ENCODE data around the gene NCKAP5. TPM values are rescaled to one million over a fixed set of nuclear protein-coding genes. Genes with fewer than 3 reads are reported as not detected.

The NCKAP5 gene
- total and polyA plus RNA-seq, 9 of the 15 experiments (the other 6 are each of a cell fraction or from before 2014, with no cell fraction given): not detected

DNA sequence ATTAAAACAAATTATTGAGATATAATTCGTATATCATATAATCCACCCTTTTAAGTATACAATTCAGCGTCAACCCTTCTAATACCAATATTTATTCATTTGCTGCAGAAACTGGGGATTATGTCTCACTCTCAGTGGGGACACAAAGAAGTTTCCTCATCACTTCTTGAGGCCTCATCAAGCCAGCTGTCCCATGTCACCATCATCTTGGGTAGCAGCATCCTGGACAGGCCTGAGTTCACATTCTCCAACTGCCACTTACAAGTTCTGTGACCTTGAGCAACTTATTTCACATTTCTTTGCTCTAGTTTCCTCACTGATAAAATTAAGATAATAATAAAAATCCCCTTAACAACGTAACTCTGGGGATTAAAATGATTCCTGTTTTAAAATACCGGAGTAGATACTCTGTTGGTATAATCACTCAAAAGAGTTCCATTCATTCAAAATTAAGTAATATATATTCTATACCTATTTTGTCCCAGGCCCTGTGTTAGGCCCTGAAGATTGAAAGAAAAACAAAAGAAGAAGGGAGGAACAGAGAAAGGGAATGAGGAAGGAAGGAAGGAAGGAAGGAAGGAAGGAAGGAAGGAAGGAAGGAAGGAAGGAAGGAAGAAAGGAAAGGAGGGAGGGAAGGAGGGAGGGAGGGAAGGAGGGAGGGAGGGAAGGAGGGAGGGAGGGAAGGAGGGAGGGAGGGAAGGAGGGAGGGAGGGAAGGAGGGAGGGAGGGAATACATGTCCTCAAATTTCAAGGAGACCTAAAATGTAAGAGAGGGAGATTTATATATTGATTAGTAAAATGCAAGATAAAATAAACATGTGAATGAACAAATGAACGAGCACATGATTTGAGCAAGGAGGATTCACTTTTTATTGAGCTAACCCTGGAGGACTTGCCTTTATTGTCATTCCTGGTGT is 42.4 kb downstream of the NCKAP5 start:
- intact Hi-C loops (cut with micrococcal nuclease) (no loop called here), in situ Hi-C loops (cut with MboI) (no loop called here)
- no peaks in the 10 kb centered on the region for H3K4me1 ChIP-seq (replicated peaks in 1 of 2; ENCODE audit: control insufficient read depth in 2 of 2, insufficient read depth in 2 of 2, low read length in 2 of 2)
- 0% methylated on average over 5 of the region's 5 CpGs for WGBS (ENCODE audit: insufficient coverage, low coverage, missing lambda C conversion rate)
- ChIA-PET CTCF (ENCODE audit: low intra/inter-chr PET ratio) (no interaction called here), POLR2A (no interaction called here)
- H2AFZ ChIP-seq (ENCODE audit: low read depth, low read length): no peak overlapping the region
- no peak for FAIRE-seq
- no peaks in the 10 kb centered on the region for H3K79me2 ChIP-seq (ENCODE audit: control insufficient read depth, insufficient read depth, low read length)
- BruUV-seq (replicated peaks): no TSS peak
- no peak overlapping the region for H3K4me2 ChIP-seq (ENCODE audit: insufficient read depth, low read length)
- H3K4me3 ChIP-seq: no peak overlapping the region
- H4K20me1 ChIP-seq (replicated peaks; ENCODE audit: control insufficient read depth, insufficient read depth, low read length): no peaks in the 10 kb centered on the region
- no peak overlapping the region for H3K9ac ChIP-seq (ENCODE audit: insufficient read depth in 1 of 2, low read depth in 2 of 2, low read length in 2 of 2)
- no peaks in the 10 kb centered on the region for H3K27me3 ChIP-seq (ENCODE audit: control insufficient read depth in 2 of 2, insufficient read depth in 2 of 2, low read length in 2 of 2)
- H3K9me1 ChIP-seq (ENCODE audit: control insufficient read depth, insufficient read depth, low read length): no peaks in the 10 kb centered on the region
- no peak for DNase-seq (ENCODE audit: extremely low read depth in 1 of 4, low spot score in 3 of 4)
- no peak overlapping the region for H3K27ac ChIP-seq (ENCODE audit: extremely low read depth, low read depth, low read length)
- H3K36me3 ChIP-seq (ENCODE audit: control insufficient read depth, insufficient read depth, low read length): no peaks in the 10 kb centered on the region
- no peak for ATAC-seq
- TF ChIP-seq NFE2 (IDR thresholded peaks at IDR 0.05; ENCODE audit: low read depth): no peak
- peak; percentile 50 for TF ChIP-seq HNRNPK (IDR thresholded peaks at IDR 0.05; ENCODE audit: low read depth, low read length, poor library complexity, severe bottlenecking)
- TF ChIP-seq PCBP2 (IDR thresholded peaks at IDR 0.05; ENCODE audit: low read depth, low read length, poor library complexity, severe bottlenecking): peak; percentile 51
- no peaks in the 10 kb centered on the region for H3K9me3 ChIP-seq (replicated peaks; ENCODE audit: control insufficient read depth, insufficient read depth, low read depth, low read length)

DNA sequence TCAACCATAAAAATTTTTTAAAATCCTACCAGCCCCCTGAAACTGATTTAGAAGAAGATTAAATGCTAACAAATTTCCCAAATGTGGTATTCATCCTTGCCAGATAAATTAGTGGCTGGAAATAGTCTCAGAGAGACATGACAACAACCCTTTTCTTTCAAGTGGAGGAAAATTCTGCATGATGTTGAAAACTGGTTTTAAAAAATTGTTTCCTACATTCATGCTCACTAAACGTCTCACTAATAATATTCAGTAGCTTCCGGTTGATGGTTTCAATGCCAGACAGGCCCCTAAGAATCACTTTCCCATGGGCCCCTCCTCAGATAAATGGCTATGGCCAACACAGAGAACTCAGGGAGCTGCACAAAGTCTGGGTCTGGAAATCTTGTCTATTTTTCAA is 43.2 kb downstream of the NCKAP5 start:
- no peaks in the 10 kb centered on the region for H3K36me3 ChIP-seq (ENCODE audit: control insufficient read depth, insufficient read depth, low read length)
- in situ Hi-C loops (cut with MboI): no loop called here
- BruUV-seq (replicated peaks): no TSS peak
- H3K4me3 ChIP-seq: no peak overlapping the region
- ChIA-PET POLR2A (no interaction called here), CTCF (ENCODE audit: low intra/inter-chr PET ratio) (no interaction called here)
- H3K9me3 ChIP-seq (replicated peaks; ENCODE audit: control insufficient read depth, insufficient read depth, low read depth, low read length): no peaks in the 10 kb centered on the region
- no peaks in the 10 kb centered on the region for H4K20me1 ChIP-seq (replicated peaks; ENCODE audit: control insufficient read depth, insufficient read depth, low read length)
- H2AFZ ChIP-seq (ENCODE audit: low read depth, low read length): no peak overlapping the region
- ATAC-seq (no peak), FAIRE-seq (no peak), DNase-seq (ENCODE audit: extremely low read depth in 1 of 4, low spot score in 3 of 4) (no peak)
- intact Hi-C loops (cut with micrococcal nuclease): no loop called here
- H3K79me2 ChIP-seq (ENCODE audit: control insufficient read depth, insufficient read depth, low read length): no peaks in the 10 kb centered on the region
- H3K9ac ChIP-seq (ENCODE audit: insufficient read depth in 1 of 2, low read depth in 2 of 2, low read length in 2 of 2): no peak overlapping the region
- H3K27me3 ChIP-seq (ENCODE audit: control insufficient read depth in 2 of 2, insufficient read depth in 2 of 2, low read length in 2 of 2): no peaks in the 10 kb centered on the region
- H3K4me2 ChIP-seq (ENCODE audit: insufficient read depth, low read length): no peak overlapping the region
- H3K9me1 ChIP-seq (ENCODE audit: control insufficient read depth, insufficient read depth, low read length): no peaks in the 10 kb centered on the region
- no peak overlapping the region for H3K27ac ChIP-seq (ENCODE audit: extremely low read depth, low read depth, low read length)
- H3K4me1 ChIP-seq (replicated peaks in 1 of 2; ENCODE audit: control insufficient read depth in 2 of 2, insufficient read depth in 2 of 2, low read length in 2 of 2): no peaks in the 10 kb centered on the region
- WGBS (ENCODE audit: insufficient coverage, low coverage, missing lambda C conversion rate): 0% methylated on average over 2 of the region's 2 CpGs
- TF ChIP-seq SIN3B (IDR thresholded peaks at IDR 0.05; ENCODE audit: low read depth) (no peak), SIRT6 (IDR thresholded peaks at IDR 0.05; ENCODE audit: low read depth, low read length) (no peak), CBX2 (IDR thresholded peaks at IDR 0.05; ENCODE audit: insufficient read depth, low read length, poor library complexity, severe bottlenecking) (no peak), SRF (CRISPR knock-in tag; IDR thresholded peaks at IDR 0.05) (no peak), HMG20A (CRISPR knock-in tag; conservative IDR thresholded peaks at IDR 0.05) (no peak), ZNF561 (CRISPR knock-in tag; conservative IDR thresholded peaks at IDR 0.05) (no peak), JUND (IDR thresholded peaks at IDR 0.05; ENCODE audit: borderline replicate concordance, low read depth, low read length) (no peak), JUND (tag; IDR thresholded peaks at IDR 0.05; ENCODE audit: borderline replicate concordance, low read depth, low read length) (no peak), BACH1 (tag; IDR thresholded peaks at IDR 0.05) (no peak)
- TF ChIP-seq, protein P1, sequence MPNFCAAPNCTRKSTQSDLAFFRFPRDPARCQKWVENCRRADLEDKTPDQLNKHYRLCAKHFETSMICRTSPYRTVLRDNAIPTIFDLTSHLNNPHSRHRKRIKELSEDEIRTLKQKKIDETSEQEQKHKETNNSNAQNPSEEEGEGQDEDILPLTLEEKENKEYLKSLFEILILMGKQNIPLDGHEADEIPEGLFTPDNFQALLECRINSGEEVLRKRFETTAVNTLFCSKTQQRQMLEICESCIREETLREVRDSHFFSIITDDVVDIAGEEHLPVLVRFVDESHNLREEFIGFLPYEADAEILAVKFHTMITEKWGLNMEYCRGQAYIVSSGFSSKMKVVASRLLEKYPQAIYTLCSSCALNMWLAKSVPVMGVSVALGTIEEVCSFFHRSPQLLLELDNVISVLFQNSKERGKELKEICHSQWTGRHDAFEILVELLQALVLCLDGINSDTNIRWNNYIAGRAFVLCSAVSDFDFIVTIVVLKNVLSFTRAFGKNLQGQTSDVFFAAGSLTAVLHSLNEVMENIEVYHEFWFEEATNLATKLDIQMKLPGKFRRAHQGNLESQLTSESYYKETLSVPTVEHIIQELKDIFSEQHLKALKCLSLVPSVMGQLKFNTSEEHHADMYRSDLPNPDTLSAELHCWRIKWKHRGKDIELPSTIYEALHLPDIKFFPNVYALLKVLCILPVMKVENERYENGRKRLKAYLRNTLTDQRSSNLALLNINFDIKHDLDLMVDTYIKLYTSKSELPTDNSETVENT (CRISPR knock-in tag; IDR thresholded peaks at IDR 0.05): no peak

Measured in K562 (cell line).